HCEC 1CT (cell line): Measurements from ENCODE around the gene GPR137.

Experiments used
- DNase-seq: peaks from one replicate; pipeline ENCODE4 v3.0.0-alpha.2; 2017

GPR137 gene

DNA sequence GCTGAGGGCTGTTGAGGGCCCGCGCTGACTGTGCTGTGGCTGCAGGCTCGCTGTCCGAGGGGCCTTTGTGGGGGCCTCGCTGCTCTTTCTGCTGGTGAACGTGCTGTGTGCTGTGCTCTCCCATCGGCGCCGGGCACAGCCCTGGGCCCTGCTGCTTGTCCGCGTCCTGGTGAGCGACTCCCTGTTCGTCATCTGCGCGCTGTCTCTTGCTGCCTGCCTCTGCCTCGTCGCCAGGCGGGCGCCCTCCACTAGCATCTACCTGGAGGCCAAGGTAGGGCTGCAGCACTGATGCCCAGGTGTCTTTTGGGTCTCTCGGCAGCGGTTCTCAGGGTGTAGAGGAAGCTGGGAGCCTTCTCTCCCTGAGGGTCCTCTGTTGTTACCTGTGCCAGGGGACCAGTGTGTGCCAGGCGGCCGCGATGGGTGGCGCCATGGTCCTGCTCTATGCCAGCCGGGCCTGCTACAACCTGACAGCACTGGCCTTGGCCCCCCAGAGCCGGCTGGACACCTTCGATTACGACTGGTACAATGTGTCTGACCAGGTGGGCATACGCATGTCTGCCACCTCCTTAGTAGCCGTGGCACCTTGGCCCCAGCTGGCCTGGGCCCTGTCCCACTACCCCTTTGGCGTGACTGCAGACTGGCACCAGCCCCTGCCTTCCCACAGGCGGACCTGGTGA lies 2.2 kb downstream of the GPR137 start:
- no peak for DNase-seq

DNA sequence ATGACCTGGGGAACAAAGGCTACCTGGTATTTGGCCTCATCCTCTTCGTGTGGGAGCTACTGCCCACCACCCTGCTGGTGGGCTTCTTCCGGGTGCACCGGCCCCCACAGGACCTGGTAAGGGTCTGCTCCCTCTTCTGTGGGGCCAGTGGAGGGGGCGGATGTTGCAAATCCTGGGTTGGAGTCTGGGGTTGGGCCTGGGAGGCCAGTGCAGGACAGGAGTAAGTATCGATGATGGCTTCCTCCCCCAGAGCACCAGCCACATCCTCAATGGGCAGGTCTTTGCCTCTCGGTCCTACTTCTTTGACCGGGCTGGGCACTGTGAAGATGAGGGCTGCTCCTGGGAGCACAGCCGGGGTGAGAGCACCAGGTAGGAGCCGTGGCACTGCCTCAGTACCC lies 2.7 kb downstream of the GPR137 start:
- DNase-seq, result no peak

DNA sequence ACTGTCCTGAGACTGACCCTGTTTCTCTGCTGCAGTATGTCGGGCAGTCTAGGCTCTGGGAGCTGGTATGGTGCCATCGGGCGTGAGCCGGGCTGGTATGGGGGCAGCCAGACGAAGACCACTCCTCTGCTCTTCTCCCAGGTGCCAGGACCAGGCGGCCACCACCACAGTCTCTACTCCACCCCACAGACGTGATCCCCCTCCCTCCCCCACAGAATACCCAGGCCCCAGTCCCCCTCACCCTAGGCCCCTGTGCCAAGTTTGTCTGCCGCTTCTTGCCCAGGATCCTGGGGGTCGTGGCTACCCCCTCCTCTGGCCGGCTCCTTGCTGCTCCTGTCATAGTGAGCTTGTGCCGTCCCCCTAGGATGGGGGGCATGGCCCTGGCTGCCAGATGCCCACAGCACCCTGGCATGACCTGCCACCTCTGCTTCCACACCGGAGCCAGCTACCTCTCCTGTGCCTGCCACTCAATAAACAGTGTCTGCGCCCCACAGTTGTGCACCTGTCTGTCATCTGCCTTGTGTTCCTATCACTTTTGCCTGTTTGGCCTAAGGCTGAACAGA lies 3.4 kb downstream of the GPR137 start:
- DNase-seq, result no peak

DNA sequence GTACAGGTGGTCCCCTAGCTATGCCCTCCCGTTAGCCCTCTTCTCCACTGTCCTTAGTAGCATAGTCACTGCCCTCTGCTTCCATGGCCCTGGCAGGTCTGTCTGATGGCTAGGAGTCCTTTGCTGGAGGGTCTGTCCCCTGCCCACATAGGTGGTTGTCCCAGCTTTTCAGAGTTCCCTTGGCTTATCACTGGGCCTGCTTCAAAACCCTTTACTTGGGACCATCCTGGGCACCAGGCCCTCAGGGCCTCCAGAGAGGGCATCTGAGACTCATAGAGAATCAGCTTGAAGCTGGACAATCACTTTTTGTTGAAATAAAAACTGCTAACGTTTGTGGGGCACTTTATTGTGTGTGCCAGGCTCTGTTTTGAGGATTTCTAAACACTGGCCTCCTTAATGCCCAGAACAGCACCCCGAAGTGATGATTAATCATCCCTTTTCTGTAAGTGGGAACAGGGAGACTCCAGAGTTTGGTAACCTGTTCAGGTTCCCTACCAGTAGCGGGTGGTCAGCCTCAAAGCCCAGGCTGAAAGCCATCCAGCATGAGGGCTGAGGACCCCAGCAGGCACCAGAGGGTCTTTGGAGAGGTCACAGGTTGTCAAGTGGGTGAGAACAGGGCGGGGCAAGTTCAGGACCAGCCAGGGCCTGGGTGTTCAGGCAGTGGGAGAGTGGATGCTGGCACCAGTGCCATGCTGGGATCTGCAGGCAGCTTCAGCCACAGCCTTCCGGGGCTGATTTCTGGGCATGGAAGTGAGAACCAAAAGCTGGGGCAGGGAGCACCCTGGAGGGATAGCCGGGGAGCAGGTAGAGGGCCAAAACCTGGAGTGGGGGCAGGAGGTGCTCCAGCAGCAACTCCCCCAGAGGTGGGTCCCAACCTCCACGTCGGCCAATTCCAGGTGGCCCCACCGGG lies 5.0 kb downstream of the GPR137 start:
- no peak for DNase-seq

DNA sequence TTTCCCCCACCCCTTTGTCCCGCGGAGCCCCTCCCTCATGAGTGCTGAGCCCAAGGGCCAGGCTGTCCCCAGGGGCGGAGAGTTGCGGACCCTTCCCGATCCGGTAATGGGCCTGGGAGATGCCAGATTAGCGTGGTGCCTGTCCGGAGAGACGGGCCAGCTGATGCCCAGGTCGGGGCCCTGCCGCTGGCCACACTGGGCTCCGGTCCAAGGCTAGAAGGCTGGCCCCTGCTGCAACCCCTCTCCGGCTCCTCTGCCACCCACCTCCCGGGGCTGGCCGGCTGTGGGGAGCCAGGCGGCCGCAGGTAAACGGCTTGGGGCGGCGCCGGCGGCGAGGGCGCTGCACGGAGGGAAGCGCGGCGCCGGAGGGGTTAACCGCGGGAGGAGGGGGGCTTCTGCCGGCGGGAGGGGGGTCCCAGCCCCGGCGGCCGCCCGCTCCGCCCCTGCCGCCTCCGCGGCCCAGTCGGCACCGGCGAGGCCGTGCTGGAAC lies 5.7 kb downstream of the GPR137 start, which contains the start of gene KCNK4:
TSS of gene KCNK4 (plus strand) at position 41 of the 490 bp plus-strand sequence. CDS start 1,717 bp downstream, outside the sequence.
- DNase-seq, result no peak

DNA sequence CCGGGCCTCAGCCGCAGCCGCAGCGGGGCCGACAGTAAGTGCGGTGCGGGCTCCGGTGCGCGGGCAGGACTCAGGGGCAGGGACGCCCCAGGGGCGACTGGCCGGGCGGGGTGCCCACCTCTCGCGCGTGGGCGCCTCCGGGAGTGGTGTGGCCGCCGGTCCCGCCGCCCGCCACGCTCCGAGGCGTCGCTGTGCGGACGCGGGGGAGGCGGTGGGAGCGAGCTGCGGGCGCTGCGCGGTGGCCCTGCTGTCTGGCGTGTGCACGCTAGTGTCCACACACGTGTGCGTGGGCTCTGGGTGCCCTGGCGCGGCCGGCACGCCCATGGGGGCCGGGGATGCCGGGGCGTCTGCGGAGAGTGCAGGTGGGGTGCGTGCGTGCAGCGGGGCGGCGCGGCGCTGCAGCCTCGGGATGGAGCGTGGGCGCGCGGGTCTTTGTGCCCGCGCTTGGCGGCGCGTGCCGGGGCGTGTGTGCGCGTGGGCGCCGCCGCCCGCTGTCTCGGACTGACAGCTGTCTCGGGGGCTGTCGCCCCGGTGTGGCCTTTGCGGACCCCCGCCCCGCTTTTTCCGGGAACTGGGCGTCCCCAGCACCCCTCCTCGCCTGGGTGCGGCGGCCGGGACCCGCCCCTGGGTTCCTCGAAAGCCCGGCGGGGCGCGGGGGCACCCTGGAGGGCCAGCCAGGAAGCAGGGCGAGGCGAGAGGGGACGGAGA lies 6.3 kb downstream of the GPR137 start:
- DNase-seq, result no peak

DNA sequence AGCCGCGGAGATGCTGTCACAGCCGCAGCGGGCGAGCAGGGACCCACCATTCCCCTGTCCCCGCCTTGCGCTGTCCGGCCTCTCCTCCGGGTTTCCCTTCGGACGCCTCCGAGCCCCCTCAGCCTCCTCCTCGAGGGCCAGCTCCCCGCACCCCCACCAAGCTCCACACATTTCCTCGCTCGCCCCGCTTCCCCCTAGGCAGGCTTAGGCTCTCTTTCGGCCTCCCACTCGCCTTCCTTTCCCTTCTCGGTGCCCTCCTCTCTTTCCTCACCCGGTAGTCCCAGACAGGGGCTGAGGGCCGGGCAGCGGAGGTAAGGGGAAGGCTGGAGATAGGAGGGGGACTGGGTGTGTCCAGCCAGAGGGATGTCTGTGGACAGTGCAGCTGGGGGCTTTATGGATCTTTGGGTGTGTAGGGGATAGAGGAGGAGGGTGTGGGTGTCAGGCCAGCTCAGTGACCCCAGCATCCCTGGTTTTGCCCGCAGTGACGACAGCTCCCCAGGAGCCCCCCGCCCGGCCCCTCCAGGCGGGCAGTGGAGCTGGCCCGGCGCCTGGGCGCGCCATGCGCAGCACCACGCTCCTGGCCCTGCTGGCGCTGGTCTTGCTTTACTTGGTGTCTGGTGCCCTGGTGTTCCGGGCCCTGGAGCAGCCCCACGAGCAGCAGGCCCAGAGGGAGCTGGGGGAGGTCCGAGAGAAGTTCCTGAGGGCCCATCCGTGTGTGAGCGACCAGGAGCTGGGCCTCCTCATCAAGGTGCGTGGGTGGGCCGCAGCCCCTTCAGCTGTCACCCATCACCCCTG lies 7.0 kb downstream of the GPR137 start:
- DNase-seq, result no peak

DNA sequence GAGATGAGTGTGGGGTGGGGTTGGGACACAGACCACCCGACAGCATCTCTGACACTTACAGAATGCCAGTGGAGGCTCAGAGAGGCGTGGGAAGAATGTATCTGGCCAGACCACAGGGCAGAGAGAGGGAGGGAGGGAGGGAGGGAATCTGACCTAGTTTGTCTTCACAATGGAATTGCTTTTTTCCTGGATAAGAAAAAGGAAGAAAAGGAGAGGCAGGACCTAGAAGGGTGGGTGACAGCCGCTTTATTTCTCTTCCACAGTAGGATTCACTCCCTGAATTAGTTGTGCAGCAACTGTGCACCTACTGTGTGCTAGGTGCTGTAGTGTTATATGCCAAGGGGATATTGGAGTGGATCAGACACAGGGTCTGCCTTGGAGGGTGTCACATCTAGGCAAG lies 9.1 kb downstream of the GPR137 start:
- DNase-seq, result no peak

GRCh38 chr11:64295760-64296159 lies 10.1 kb downstream of the GPR137 start:
- no peak for DNase-seq

DNA sequence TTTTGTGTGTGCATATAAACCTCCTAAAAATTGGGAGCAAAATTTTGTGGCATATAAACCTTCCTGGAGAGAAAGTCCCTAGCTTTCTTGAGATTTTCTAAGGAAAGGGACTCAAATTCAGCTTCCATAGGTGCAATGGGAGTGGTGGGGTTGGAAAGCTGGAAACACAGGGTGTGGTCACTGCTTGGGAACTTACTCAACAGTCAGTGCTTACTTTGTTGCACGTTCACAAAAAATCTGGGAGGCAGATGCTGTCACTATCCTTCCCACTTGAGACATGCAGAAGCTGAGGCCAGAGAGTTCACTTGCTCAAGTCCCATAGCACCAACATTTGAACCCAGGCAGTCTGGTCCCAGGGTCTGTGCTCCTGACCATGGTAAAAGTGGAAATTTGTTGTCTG lies 10.6 kb downstream of the GPR137 start:
- DNase-seq, result no peak

- no peak for DNase-seq
Measured at GRCh38 chr11:64296830-64297698, 11.4 kb downstream of the GPR137 start.

DNA sequence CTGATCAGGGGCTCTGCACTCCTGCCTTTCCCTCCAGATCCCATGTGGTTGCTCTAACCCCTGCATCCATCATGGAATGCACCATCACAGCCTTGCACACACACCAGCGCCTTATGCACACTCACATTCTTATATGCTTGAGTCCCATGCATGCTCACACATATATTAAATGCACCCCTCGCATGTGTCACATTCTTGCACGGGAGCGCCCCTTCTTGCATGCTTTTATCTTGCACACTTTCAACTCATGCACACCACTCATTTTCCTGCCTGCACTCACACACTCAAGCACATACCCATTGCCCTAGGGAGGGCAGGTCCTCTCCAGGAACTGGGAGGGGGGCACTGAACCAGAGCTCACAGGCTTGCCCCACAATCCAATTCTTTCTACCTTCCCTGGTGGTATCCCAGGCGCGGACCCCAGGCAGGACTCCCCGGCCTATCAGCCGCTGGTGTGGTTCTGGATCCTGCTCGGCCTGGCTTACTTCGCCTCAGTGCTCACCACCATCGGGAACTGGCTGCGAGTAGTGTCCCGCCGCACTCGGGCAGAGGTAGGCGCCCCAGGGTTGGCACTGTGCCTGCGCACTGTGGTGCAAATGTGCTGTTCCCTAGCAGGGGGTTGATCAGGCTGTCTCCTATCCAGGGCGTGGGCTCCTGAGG lies 12.2 kb downstream of the GPR137 start:
- DNase-seq, result no peak

- no peak for DNase-seq
Measured at GRCh38 chr11:64298966-64299846, 13.6 kb downstream of the GPR137 start.

- no peak for DNase-seq
Measured at GRCh38 chr11:64299847-64300648, 14.4 kb downstream of the GPR137 start, which contains the start of gene CATSPERZ. TSS of gene CATSPERZ (plus strand) at chr11:64300358. CDS start at chr11:64300411, 53 bp downstream.

GRCh38 chr11:64303109-64304031 lies 17.7 kb downstream of the GPR137 start:
- no peak for DNase-seq

DNA sequence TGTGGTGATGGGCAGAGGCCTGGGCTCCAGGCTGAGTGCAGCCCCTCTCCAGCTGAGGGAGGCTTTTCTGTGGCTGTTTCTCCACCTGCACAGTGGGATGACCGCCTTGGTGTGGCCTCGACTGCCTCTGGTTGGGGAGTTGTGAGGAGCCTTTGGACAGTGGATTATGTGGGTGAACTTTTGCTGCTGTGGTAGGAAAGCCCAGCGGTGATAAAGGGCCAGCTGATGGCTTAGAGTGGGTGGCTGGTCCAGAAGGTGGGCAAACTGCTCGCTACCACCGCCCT lies 18.3 kb downstream of the GPR137 start:
- no peak for DNase-seq

- DNase-seq, result peak; percentile 89
Measured at GRCh38 chr11:64304316-64305072, 18.8 kb downstream of the GPR137 start.
